Activated CD8-positive, alpha-beta T cell treated with anti-CD3 and anti-CD28 coated beads for 36 hours (primary cell): ENCODE measurements around the gene NUMBL. TPM values are rescaled to one million over a fixed set of nuclear protein-coding genes. Genes with fewer than 3 reads are reported as not detected.

Source experiments
- ATAC-seq: fragments of 200-7000 bp; cut with Tn5 transposase; one replicate; pipeline ENCODE4 v1.10.0; 2021; ENCODE audit warnings: mild to moderate bottlenecking, moderate library complexity
- CTCF ChIA-PET: fragments of 350-600 bp; sonication (Branson Sonifier 250); formaldehyde crosslinking; loops from one replicate; lab custom pipeline; 2021; ENCODE audit warnings: antibody characterized with exemption; lab: Charles Lee
- POLR2A ChIA-PET: fragments of 350-600 bp; sonication (Branson Sonifier 250); formaldehyde crosslinking; loops from one replicate; lab custom pipeline; 2021; ENCODE audit warnings: antibody characterized with exemption; lab: Charles Lee
- DNase-seq: peaks from one replicate; pipeline ENCODE4 v3.0.0-alpha.2; 2020
- H3K27ac Mint-ChIP-seq: one replicate; pipeline ENCODE4 v1.8.0; 2021; ENCODE audit warnings: mild to moderate bottlenecking, mixed read lengths
- H3K27me3 Mint-ChIP-seq: one replicate; pipeline ENCODE4 v1.8.0; 2021; ENCODE audit warnings: mixed read lengths
- H3K36me3 Mint-ChIP-seq: one replicate; pipeline ENCODE4 v1.8.0; 2021; ENCODE audit warnings: low read depth, mixed read lengths
- H3K4me1 Mint-ChIP-seq: one replicate; pipeline ENCODE4 v1.8.0; 2021; ENCODE audit warnings: low read depth, mixed read lengths
- H3K4me3 Mint-ChIP-seq: one replicate; pipeline ENCODE4 v1.8.0; 2021; ENCODE audit warnings: mild to moderate bottlenecking, moderate library complexity, mixed read lengths
- H3K9me3 Mint-ChIP-seq: one replicate; pipeline ENCODE4 v1.8.0; 2021; ENCODE audit warnings: mixed read lengths
- CTCF ChIP-seq: fragments of 200-600 bp; IDR thresholded peaks from one replicate; pipeline ENCODE4 v1.8.0; 2022; ENCODE audit warnings: antibody characterized with exemption, mild to moderate bottlenecking
- intact Hi-C: fragments of 100-400 bp; cut with micrococcal nuclease; formaldehyde crosslinking; loops from one replicate; pipeline ENCODE4 v1.10.0; 2022
- total RNA-seq, 2 experiments: library from RNA; stranded (reverse); gene quantifications; one replicate each; pipeline ENCODE4 v1.2.3, GENCODE V29; 2021

The NUMBL gene
- total RNA-seq, 2 experiments from 2014 or later, result 13.7 to 17.7 TPM

GRCh38 chr19:40704491-40705361, 14.3 kb upstream of the NUMBL start:
- Mint-ChIP-seq H3K4me1 (no peaks in the 10 kb centered on the region), H3K36me3 (peaks cover 25% of the 10 kb centered on the region), H3K9me3 (no peaks in the 10 kb centered on the region), H3K27ac (no peak overlapping the region), H3K27me3 (no peaks in the 10 kb centered on the region), H3K4me3 (no peak overlapping the region)
- DNase-seq, result no peak
- no peak for TF ChIP-seq CTCF
- ChIA-PET POLR2A (interaction anchor here (1.0 kb wide), 1 partner anchor 12 kb away, joined by 4 read pairs; the partner anchor contains the start of genes COQ8B and ITPKC), CTCF (interaction anchor here (1.0 to 1.3 kb wide), 2 partner anchors 41 to 70 kb away, joined by 3 read pairs; no protein-coding TSS in a partner anchor)
- intact Hi-C loops, result no loop called here
- no peak for ATAC-seq

GRCh38 chr19:40703029-40703755, 12.7 kb upstream of the NUMBL start:
- POLR2A ChIA-PET, result interaction anchor here (2.4 kb wide), 1 partner anchor 12 kb away, joined by 9 read pairs; no protein-coding TSS in a partner anchor
- no peaks in the 10 kb centered on the region for H3K4me1 Mint-ChIP-seq
- no peak overlapping the region for H3K27ac Mint-ChIP-seq
- no peak for TF ChIP-seq CTCF
- no peak overlapping the region for H3K4me3 Mint-ChIP-seq
- H3K9me3 Mint-ChIP-seq, result no peaks in the 10 kb centered on the region
- intact Hi-C loops, result no loop called here
- CTCF ChIA-PET, result interaction anchor here (0.9 kb wide), 1 partner anchor 69 kb away, joined by 3 read pairs; no protein-coding TSS in a partner anchor
- DNase-seq, result no peak
- H3K27me3 Mint-ChIP-seq, result no peaks in the 10 kb centered on the region
- no peak for ATAC-seq
- H3K36me3 Mint-ChIP-seq, result peaks cover 22% of the 10 kb centered on the region

- H3K4me1 Mint-ChIP-seq, result no peaks in the 10 kb centered on the region
- H3K27me3 Mint-ChIP-seq, result no peaks in the 10 kb centered on the region
- H3K9me3 Mint-ChIP-seq, result no peaks in the 10 kb centered on the region
- intact Hi-C loops, result no loop called here
- H3K36me3 Mint-ChIP-seq, result peaks cover 22% of the 10 kb centered on the region
- no peak for TF ChIP-seq CTCF
- no peak overlapping the region for H3K4me3 Mint-ChIP-seq
- ChIA-PET POLR2A (interaction anchor here (0.7 to 2.4 kb wide), 2 partner anchors 11 to 41 kb away, joined by 3 to 9 read pairs; no protein-coding TSS in a partner anchor), CTCF (no interaction called here)
- ATAC-seq (no peak), DNase-seq (no peak)
- H3K27ac Mint-ChIP-seq, result no peak overlapping the region
These were observed 12.0 kb upstream of the NUMBL start for GRCh38 chr19:40702337-40703012.

- Mint-ChIP-seq H3K36me3 (peaks cover 18% of the 10 kb centered on the region), H3K4me3 (no peak overlapping the region), H3K4me1 (no peaks in the 10 kb centered on the region), H3K27me3 (no peaks in the 10 kb centered on the region), H3K27ac (no peak overlapping the region), H3K9me3 (no peaks in the 10 kb centered on the region)
- intact Hi-C loops, result no loop called here
- no peak for TF ChIP-seq CTCF
- ChIA-PET CTCF (no interaction called here), POLR2A (interaction anchor here (0.7 to 2.4 kb wide), 2 partner anchors 10 to 42 kb away, joined by 3 to 9 read pairs; no protein-coding TSS in a partner anchor)
- DNase-seq (no peak), ATAC-seq (no peak)
These were observed 11.3 kb upstream of the NUMBL start for GRCh38 chr19:40701758-40702157.
